ENCODE measurements around the gene FH.

FH gene

GRCh38 chr1:241520080-241520465, 518 bp upstream of the FH start:
- no peak for DNase-seq

- no peak for DNase-seq
Measured at GRCh38 chr1:241518476-241519307, 863 bp downstream of the FH start.

DNA sequence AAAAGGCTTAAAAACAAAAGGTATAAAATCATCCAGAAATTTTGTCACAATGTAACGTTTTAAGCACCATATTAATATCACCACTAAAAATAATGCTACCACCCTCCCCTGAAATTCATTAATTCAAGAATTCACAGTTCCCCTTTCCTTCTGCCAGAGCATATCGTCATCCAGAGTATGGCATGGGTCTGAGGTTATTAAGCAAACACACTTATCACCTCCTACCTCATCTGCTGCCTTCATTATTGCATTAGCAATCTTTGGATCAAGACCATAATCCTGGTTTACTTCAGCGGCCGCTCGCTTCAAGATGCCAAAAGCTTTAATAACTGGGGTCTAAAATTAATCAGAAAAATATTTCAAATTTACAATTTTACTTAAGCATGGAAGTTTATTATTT, 6.2 kb downstream of the FH start:
- no peak for DNase-seq

GRCh38 chr1:241507189-241507863, 12.2 kb downstream of the FH start:
- DNase-seq: no peak

DNA sequence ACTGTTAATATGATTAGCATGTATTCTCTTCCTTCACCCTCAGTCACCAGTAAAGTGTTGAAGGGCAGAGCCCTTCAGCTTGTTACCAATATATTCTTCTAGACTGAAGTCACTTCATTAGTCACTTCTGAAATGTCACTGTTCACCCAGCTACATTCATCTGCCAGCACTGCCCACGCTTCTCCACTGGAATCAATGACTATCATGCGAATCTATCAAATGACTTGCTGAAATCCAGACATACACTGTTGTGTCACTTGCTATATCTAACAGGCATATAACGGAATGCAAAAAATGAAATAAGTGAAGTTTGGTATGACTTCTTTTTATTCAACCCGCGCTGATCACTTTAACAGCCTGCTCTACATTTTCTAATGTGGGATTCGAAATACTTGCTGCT, 16.1 kb downstream of the FH start:
- no peak for DNase-seq

DNA sequence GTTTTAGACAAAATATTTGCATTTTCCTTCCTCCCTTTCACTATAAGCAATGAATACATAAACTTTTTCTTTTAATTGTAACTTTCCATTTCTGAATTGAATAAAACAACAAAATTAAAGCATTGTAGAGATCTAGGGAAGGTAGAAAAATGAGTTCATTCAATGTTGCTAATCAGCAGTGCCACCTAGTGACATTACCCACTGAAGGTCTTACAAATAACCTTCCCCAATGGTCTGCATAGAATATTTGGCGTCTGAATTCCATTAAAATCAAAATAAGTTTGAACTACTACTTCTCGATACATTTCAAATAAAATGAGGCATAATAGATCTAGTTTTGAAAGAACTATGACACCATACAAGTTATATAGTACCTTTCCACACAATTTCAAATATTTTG, 19.6 kb downstream of the FH start:
- no peak for DNase-seq

DNA sequence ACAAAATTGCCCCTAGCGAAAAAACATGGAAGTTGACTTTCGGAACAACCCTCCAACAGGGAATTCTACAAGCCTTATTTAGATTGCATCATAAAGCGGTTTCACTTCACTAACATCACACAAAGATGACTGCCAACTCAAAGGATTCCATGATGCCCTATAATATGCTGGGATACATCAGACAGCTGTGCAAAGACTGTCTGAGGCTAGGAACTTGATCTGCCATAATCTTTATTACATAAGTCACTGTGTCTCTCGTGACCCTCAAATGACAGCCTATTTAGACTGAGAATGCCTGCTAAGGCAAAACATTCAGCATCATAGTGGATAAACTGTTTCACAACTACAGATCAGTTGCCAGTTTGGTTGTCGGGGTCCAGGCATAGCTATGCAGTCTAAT, 23.8 kb downstream of the FH start:
- no peak for DNase-seq

DNA sequence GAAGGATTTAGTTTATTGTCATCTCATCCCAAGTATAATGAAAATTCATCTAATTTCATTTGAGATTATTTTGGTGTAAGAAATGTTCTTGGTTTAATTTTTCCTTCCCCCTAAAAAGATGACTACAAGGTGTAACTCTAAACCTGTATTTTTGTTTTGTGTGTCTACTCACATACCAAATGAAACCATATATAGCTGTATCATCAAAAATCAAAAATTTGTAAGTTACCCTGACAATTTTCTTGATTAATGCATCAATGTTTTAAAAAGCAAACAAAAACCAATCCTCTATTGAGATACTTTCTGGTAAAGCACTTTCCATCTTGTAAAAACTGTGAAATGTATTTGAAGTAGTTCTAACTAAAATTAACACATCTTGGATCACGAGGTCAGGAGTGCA, 30.8 kb downstream of the FH start:
- DNase-seq: no peak

DNA sequence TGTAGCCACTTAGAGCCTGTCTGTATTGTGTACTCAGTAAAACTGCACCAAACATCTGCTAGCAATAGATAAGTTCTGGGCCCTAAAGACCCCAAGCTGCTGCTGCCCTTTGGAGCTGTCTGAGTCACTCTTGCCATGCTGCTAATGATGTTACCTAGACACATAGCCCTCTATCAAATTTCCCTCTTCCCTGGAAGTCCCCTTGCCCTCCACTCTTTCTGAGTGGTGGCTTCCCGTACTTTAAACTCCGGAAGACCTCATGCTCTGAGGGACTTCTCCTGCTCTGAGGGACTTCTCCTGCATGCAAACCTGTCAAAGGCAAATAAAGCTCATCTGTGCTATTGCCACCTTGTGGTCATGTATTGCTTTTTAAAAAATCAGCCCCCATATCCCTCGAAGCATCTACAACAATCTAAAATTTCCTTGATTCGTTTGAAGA, 34.0 kb downstream of the FH start:
- no peak for DNase-seq

GRCh38 chr1:241485145-241485544, 34.4 kb downstream of the FH start:
- DNase-seq: no peak

GRCh38 chr1:241482761-241483250, 36.7 kb downstream of the FH start:
- no peak for DNase-seq

DNA sequence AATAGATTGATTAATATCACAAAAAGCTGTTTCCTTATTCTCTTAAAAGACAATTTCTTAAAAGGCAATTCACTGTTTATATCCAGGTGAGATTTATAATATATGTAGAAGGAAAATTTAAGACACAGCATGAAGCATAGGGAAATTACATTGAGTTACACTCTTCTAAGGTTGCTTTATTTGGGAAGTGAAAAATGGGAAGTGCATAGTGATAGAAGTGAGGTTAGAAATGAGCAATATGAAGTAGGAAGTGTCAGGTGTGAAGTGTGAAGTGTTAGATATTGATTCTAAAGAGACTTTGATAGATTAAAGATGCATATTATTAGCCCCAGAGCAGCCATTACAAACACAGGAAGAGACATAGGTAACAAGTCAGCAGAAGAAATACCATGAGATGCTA, 40.3 kb downstream of the FH start:
- no peak for DNase-seq

DNA sequence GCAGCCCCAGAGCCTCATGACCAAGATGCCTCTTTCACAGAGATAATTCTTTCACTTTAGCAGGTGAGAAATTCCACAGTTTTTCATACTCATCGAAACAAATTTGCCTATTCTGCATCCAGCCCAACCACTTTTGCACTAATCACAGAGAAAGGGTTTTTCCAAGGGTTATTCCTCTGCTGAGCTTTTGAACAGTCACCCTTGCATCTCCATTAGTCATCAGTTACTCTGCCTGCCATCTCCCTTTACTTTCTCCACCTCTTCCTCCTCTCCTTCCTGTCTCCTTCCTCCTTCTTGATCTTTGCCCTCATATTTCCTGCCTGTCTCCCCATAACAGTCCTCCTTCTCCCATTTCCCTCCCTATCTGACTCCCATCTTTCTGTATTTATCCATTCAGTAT, 43.9 kb downstream of the FH start:
- DNase-seq: no peak

DNA sequence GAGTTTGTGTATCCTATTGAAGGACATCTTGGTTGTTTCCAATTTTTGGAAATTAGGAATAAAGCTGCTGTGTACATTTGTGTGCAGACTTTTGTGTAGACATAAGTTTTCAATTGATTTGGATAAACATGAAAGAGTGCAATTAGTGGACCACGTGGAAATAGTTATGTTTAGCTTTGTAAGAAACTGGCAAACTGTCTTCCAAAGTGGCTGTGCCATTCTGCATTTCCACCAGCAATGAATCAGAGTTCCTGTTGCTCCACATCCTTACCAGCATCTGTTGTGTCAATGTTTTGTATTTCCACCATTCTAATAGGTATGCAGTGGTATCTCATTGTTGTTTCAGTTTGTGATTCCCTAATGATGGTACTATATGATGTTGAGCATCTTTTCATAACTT, 46.5 kb downstream of the FH start:
- no peak for DNase-seq

DNA sequence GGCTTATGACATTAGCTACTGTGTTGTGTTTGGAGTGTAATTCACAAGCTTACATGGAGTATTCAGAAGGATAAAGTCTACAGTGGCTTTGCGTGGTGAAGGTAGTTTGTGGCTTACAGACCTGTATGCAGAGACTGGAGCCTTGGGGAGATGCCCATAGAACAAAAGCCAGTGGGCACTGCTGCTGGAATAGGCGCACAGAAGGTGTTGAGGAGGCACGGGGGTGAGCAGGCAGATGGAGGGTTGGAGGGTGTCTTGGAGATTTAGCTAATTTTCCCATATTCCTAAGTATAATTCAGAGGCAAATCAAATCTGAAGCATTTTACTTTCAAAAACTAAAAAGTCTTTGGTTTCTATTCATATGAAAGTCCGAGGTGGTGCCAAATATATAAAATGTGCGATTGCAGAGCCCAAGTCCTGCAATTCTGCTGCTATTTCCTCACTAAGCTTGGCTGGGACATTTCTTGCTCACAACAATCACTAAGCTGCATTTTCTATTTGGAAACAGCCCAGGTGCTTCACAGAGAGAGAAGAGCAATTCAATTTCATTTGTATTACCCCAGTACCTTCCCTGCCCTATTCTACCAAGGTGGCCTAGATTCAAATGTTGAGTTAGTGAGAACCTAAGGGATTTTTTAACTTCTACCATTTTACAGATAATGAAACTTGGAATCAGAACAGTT, 48.5 kb downstream of the FH start:
- no peak for DNase-seq

- DNase-seq: no peak
Measured at GRCh38 chr1:241470361-241470760, 49.2 kb downstream of the FH start.

GRCh38 chr1:241465673-241466072, 53.9 kb downstream of the FH start:
- no peak for DNase-seq

- DNase-seq: no peak
Measured at GRCh38 chr1:241464985-241465384, 54.6 kb downstream of the FH start.

GRCh38 chr1:241462391-241462790, 57.2 kb downstream of the FH start:
- DNase-seq: no peak

DNA sequence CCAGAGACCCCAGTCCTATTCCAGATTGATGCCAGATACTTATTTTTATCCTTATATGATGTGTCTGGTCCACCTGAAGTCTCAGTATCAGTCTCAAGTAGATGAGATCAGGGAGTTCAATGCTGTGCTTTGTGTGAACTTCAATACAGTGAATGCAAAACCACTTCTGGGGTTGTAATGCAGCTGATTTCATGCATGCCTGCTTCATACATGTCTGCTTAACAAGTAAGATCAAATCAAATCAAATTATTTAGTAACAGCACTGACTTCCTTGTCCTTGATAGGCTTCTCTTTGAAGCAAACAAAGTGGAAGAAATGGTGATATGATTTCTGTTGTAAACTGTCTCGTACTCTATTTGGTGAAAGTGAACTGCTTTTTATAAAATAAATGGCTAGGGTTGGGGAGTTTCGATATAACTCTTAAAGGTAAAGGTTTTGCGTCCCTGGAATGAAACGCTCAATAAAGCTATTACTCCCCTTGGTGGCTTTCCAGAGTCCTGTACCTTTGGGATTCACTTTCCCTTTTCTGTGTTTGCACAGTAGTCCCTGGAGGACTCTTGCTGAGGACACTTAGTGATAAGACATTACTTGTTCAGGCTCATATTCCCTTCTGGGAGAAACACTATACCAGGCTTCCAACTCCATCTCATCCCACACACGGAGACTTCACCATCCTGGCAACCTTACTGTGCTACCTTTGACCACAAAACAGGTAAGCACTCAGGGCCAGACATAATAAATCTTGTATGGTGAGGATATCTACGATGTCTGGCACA, 59.3 kb downstream of the FH start:
- DNase-seq: no peak

DNA sequence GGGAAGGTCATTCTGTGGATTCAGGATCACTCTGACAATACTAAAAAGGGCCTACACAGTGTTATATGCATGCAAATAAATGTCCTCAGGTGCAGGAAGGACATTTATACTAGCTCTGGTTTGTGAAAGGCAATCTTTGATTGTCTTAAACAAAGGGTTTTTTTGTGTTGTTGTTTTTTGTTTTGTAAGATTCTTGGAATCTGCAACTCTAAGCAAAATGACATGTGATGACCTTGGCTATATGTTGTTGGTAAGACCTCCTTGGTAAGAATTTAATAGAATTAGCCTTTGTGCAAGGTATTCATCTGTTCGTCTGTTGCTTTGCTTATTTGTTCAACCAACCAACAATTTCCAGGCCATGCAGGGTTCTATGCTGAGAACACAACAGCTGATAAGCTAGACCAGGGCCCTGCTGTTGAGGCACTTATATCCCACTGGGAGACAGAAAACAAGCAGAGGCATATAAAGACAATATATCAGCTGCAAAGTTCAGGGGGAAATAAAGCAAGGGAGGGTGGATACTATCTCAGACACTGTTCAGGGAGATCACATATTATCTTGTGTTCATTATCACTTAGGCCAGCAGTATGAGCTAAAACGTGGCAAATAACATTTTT, 60.3 kb downstream of the FH start:
- no peak for DNase-seq

GRCh38 chr1:241457421-241457820, 62.1 kb downstream of the FH start:
- no peak for DNase-seq

DNA sequence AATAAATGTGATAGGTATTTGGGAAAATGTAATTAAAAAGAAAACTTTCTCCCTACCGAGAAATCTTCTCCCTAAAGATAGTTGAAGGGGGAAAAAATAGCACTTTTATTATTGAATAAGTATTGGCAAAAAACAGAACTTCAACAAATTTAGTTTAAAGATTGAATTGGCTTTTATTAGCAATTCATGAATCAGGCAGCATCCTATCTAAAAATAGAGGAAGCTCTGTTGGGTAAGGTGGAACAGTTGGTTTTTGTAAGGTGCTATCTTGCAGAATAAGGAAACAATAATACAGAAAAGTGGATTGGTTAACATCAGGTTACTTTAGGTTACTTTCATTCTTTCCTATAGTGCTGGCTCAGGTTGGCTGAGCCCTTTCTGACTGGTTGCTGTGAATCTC, 62.8 kb downstream of the FH start:
- DNase-seq: no peak

Data from activated effector memory CD4-positive, alpha-beta T cell treated with anti-CD3 and anti-CD28 coated beads, Interleukin-2, amount 50 U/mL, for 16 hours (primary cell).